GM18858 (cell line): ENCODE results near the gene CMTM5.
"Not testable (repeated sequence)": the region's sequence is repeated elsewhere in the genome, so short reads cannot be mapped to it uniquely, and the experiment has no call there.

Experiments
- ATAC-seq: cut with Tn5 transposase; IDR thresholded peaks from one replicate; pipeline ENCODE4 v1.9.1; 2021; ENCODE audit not compliant: unreplicated experiment

CMTM5 gene

DNA sequence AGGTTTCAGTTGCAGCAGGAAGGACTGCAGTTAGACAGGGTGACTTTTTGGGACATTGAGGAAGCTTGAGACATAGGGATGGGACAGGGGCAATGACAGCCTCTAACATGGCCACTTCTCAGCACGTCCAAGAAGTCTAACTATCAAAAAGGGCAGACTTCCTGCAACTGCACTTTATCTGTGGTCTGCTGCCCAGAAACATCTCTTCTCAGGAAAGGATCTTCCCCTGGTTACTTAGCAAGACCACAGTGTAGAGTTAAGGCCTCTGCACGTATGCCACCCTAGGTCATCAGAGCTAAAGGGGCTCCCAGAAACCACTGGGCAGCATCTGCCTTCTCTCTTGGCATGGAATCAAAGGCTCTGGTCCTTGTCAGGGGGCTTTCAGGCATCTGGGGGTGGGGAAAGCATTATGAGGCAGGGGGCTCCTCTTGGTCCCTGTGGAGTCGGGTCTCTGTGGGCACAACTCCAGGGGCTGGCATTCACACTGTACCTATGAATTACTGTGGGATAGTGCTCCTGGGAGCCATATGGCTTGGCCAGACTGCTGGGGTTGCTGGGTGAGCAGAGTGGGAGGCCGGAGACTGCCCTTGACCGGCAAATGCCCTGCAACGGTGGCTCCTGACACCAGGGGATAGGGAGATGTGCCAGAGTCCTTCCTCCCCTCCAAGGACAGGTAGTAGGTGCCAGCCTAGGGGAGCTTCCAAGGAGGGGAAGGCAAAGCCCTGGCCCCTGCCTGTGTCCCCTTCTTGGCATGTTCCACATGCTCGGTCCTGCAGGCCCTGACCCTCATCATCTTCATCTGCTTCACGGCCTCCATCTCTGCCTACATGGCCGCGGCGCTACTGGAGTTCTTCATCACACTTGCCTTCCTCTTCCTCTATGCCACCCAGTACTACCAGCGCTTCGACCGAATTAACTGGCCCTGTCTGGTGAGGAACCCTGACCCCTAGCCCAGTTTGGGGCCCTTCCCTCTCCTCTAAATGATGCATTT is 1.0 kb downstream of the CMTM5 start:
- no peak for ATAC-seq

DNA sequence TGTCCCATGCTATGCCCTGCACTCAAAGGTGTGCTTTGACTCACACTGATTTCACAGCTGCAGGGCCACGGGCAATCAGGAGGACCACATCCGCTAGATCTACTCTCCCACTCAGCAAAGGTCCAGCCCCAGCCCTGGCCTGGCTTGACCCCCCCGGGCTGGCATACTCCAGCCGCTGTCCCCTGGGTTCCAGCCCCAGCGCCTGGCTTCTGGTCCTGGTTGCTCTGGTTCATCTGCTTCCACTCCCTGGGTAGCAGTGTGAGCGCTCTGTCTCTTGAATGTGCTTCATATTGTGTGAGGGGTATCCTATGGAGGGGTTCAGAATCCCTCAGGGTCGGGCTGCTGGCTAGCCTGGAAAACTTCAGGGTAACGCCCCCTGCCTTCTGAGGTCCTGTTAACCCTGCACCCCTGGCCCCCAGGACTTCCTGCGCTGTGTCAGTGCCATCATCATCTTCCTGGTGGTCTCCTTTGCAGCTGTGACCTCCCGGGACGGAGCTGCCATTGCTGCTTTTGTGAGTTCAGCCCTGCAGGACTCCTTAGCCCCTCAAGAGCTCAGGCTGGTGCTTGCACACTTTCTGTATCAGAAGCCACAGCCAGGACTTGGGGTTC is 1.9 kb downstream of the CMTM5 start:
- ATAC-seq, result no peak

DNA sequence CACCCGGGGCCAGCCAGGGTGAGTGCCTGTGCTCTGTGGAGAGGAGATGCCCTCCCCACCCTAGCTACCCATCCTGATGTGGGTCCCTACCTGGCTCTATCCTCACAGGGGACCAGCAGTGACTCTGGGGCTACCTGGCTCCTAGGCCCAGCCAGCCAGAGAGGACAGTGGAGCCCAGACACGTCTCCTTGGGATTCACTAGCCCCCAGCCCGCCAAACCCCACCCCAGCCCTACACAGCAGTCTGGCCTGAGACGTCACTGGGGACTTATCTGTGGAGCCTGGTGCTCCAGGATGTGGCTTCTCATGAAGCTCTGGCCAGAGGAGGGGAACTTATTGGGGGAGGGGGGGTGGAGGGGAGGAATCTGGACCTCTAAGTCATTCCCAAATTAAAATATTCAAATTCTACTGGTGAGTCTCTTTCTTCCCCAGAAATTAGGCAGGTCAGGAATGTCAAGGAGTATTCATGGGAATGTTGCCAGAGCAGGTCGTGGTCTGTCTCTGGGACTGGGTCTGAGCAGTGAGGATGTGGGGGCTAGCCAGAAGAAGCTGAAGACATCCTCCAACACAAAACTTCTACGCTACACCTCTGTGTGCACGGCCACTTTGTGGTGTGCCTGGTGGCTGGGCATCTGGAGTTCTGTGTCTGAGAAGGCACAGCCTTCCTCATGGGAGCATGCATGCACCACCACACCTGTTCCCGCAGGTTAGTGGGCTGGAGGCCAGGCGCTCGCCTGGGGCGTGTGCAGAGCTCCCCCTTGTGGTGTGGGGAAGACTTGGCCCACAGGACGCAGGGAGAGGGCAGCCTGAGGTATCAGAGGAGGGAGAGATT is 2.7 kb downstream of the CMTM5 start:
- no peak for ATAC-seq

DNA sequence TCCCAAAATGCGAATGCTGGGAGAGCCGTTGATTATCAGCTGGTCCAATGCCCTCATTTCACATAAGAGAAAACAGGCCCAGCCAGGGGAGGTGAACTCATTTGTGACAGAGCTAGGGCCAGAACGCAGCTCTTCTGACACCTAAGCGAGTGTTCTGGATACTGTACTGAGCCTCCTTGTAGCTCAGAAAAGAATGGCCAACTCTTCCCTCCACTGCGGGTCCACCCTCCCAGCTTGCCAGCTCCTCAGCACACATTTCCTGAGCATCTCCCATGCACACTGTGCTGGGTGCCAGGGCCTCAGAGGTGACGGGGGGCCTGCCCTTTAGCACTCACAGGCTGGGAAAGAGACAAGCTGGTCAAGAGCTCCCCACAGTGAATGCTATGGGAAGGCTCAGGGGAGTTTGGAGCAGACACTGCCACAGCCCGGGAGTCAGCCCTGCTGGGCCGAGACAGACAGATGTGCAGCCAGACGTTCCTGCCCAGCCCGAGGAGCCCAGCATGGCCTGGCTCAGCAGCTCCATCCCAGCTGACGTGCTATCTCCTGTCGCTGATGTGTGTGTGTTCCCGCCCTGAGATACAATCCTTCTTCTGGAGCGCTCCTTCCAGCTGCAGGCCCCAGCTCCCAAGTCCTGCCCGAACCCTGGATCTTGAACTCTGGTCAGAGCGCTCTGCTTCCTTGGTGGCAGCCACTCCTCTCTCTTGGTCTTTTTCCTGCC is 3.5 kb downstream of the CMTM5 start:
- no peak for ATAC-seq

DNA sequence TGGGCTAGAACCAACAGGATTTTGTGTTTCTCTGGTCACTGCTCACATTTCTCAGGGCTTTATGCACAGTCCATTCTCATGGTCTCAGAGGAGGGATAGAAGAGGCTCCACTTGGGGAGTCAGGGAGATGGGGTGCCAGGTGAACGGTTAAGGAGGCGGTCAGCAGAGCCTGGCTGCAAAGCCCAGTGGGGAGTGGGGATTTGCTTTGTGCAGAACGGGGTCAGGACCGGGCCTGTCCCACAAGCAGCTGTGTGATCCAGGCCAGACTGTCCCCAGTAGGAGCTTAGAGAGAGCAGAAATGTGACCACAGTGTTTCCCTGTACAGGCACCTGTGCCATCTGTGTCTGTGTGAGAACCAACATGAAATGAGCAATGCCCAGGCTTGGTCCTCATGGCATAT is 4.1 kb downstream of the CMTM5 start:
- ATAC-seq, result no peak

DNA sequence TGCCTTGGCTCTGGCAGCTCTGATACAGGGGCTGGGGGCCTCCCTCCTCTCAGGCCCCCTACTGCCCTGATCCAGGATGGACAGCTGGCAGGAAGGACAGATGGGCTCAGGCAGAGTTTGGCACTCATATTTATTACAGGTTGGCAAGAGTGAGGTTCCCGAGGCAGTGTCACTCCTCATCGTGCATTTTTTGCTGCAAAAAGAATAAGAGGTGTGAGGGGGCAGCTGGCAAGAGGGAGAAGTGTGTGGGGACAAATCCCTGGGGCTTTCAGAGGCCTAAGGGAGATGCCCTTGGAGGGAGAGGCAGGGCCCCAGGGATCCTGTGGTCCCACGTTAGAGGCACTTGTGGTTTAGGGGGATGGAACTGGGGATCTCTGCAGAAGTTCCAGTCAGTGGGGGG is 5.0 kb downstream of the CMTM5 start:
- no peak for ATAC-seq

DNA sequence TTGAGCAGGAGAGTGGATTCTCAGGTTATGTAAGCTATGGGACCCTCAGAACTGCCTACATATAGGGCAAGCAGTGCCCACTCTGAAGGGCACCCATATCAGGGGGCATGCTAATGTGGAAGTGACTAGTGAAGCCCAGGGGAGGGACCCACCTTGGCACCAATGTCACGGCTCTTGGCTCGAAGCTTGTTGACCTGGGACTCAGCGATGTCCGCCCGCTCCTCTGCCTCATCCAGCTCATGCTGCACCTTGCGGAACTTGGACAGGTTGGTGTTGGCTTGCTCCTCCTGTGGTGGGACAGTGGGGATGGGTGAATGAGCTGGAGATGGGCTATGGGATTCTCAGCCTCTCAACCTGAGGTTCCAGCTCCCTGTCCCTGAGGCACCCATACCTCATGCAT is 5.4 kb downstream of the CMTM5 start:
- ATAC-seq, result no peak

DNA sequence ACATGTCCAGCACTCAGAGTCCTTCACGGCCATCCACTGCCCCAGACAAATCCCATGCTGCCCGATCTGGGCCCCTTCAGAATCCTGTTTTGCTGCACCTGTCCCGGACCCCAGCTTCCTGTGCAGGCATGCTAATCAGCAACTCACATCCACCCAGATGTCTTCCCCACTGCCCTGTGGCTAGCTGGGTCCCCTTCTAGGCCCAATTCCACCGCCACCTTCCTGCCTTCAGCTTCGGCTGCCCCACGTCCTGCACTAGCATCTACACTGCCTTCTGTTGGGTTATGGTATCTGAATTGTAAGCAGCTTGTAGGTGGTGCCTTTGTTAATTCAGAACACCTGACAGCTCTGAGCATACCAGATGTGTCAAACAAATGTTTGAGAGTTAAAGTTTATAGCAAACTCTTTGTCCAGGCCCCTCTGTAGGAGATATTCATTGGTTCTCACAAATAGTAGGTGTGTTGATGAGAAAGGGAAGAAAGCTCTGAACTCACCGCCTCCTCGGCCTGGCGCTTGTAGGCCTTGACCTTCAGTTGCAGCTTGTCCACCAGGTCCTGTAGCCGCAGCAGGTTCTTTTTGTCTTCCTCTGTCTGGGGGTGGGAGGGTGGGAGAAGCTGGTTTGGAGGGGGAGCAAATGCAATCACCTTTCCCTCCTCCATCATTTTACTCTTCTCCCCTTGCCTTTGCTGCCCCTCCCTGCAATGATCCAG is 6.0 kb downstream of the CMTM5 start:
- ATAC-seq, result no peak

DNA sequence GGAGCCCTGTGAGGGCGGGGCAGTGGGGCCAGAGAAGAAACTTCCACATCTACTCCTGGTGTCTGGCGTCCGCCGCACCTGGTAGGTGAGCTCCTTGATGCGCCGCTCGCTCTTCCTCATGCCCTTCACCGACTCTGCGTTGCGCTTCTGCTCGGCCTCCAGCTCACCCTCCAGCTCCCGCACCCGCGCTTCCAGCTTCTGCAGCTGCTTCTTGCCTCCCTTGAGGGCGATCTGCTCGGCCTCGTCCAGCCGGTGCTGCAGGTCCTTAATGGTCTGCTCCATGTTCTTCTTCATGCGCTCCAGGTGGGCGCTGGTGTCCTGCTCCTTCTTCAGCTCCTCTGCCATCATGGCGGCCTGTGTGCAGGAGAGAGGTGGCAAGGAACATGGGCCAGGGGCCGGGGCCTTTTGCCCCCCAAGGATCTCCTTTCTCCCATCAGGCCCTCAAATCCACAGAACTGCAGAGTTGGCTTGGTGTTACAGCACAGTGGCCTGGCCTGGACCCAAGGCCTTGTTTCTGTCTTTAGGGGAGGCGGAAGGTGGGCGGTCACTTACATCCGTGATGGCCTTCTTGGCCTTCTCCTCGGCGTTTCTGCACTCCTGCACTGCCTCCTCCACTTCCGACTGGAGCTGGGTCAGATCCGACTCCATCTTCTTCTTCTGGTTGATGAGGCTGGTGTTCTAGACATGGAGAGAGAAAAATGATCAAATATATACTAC is 7.7 kb downstream of the CMTM5 start:
- no peak for ATAC-seq

DNA sequence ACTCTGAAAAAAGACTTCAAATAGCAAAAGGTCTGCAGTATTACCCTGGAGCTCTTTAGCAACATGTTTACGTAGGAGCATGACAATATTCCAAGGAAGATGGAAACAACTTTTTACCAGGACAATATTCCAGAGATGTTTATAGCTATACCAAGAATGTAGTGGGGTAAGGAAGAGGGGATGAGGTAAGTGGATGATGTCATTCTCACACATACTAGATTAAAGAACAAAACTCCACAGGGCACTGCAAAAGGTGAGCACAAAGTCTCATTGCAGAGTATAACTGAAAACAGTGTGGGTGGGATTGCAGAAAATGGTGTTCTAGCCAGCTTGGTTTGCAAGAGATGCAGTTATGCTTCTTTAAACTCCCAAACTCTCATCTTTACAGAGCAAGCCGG is 8.4 kb downstream of the CMTM5 start:
- ATAC-seq, result no peak

DNA sequence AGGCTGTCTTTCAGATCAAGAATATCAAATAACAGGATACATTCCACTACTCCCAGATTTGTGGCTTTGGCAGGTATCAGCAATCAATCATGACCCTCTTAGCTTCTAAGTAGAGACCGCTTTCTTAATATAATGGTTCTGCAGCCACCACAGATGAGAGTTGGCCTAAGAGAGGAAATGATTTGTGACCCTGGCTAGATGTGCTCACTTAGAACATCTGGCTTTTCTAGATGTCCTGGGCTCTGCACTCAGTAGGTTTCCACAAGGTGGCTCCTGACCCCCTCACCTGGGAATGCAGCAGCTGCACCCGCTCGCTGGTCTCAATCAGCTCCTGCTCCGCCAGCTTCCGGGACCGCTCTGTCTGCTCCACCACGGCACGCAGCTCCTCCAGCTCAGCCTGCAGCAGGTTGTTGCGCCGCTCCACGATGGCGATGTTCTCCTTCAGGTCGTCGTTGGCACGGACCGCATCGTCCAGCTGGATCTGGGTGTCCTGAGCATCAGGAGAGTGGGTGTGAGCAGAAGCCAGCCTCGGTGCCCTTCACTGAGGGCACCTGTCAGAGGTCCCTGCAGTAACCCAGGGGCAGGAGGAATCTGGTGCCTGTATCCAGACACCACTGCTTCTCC is 8.9 kb downstream of the CMTM5 start:
- no peak for ATAC-seq

DNA sequence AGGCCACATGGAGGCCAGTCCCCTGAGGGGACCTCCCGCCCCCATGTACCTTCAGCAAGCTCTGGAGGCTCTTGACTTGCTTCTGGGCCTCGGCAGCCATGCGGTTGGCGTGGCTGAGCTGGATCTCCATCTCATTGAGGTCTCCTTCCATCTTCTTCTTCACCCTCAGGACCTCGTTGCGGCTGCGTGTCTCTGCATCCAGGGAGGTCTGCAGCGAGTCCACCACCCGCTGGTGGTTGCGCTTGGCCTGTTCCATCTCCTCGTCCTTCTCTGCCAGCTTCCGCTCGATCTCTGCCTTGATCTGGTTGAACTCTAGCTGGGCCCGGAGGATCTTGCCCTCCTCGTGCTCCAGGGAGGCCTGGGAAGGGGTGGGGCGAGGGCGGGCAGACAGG is 9.4 kb downstream of the CMTM5 start:
- not testable (repeated sequence) for ATAC-seq

DNA sequence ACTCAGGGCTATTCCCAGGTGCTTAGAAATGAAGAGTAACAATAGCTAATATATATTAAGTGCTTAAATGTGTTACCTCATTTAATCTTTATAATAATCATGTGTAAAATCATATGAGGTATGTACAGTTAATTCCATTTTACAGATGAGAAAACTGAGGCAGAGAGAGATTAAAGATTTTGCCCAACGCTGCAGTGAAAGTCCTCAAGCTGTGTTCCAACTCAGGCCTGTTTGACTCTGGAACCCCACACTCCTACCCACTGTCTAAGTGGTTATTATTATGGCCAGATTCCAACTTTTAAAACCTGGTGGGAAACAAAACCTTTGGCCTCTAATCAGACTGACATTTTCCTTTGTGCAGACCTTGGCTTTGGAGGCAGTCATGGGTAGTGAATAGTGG is 10.2 kb downstream of the CMTM5 start:
- no peak for ATAC-seq

DNA sequence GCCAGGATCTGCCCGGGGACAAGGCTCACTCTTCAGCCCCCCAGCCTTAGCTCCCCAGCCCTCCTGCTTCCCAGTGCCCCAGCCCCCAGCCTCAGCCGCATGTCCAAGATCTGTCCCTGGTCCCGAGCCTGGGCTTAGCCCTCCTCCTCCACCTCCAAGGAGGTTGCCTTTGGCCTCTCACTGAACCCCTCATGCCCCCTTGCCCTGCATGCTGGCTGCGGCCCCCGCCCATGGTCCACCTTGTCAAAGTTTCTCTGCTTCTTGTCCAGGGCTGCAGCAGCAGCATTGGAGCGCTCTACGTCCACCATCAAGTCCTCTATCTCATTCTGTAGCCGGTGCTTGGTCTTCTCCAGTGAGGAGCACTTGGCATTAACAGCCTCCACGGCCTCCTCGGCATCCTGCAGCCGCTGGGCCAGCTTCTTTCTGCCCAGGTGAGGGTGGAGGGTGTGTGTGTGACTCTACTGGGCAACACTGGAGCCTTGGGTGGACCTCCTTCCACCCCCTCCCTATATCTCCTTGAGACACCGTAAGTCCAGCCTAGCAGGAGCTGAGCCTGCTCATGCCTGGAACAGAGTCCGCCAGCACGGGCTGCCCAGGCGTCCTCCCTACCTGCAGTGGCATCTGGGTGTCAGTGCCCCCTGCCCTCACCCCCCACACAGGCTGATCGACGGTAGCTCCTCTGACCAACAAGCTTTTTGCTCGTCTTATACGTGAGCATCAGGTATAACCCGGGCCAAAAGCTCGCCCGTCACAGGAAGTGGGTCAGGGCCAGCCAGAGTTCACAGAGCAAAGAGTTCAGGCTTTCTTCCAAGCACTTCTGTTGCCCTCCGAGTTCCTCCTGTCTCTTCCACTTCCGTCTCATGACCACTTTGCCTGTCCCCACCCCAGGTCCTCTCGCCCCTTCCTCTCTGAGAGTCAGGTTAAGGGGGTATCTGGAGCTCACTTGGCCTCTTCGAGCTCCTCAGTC is 11.4 kb downstream of the CMTM5 start:
- no peak for ATAC-seq

DNA sequence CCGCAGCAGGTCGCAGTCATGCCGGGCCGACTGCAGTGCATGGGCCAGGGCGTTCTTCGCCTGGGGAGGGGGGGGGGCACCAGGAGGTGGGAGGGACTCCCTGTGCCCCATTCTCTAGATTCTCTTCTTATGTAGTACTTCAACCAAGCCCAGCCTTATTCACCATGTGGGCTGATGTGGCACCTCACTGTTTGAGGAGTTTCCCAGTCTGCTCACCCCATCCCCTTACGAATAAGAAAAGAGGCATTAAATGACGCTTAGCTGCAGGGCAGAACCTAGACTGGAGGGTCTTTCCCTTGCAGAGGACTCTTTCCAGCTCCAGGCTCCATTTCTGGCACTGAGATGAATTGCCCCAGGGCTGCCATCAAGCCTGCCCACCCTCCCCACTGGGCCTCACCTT is 12.2 kb downstream of the CMTM5 start:
- ATAC-seq, result no peak

DNA sequence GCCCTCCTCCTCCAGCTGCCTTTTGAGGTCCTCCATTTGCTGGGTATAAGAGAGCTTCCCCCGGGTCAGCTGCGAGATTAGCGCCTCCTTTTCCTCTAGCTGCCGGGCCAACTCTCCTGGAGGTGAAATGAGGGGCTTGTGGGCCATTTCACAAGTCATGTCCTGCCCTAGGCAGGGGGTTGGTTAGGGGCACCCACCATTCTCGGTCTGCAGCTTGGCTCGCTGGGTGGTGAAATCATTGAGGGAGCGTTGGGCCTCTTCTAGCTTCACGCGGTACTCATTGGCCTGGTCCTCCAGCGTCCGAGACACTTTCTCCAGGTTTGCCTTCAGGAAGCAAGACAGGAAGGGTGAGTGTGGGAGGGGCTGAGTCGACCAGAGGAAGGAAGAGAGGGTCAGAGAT is 12.6 kb downstream of the CMTM5 start:
- no peak for ATAC-seq

DNA sequence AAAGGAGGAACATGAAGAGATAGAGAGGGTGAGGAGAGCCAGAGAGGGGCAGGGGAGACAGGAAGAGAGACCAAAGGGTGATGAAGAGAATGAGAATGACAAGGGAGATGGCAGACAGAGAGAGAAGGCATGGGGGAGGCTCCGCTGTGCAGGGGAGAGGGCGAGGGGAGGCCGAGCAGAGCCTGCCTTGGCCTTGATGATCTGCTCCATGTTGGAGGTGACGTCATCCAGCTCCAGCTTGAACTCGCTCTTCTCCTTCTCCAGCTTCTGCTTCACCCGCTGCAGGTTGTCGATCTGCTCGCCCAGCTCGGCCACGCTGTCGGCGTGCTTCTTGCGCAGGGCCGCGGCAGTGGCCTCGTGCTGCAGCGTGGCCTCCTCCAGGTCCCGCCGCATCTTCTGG is 13.0 kb downstream of the CMTM5 start:
- not testable (repeated sequence) for ATAC-seq

DNA sequence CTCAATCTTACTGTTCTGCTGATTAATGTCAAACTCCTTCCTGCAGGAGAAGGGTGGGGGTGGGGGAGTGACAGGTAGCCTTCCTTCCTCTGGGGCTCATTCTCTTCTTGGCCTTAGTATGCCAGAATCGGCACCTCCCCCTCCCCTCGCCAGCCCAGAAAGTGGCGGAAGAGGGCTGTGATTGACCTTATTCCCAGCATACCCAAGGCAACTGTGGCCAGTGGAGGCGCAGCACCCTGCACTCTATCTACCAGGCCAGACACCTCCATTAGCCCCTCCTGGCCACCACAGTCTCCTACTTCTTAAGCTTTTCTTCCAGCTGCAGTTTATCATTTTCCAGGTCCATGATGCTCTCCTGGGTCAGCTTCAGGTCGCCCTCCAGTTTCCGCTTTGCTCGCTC is 15.8 kb downstream of the CMTM5 start:
- no peak for ATAC-seq
